GM18508 (cell line): ENCODE results near the gene GTPBP4.
A peak's percentile ranks its signal among the peaks of the same experiment; 100 is the strongest.
"Not testable (repeated sequence)": the region's sequence is repeated elsewhere in the genome, so short reads cannot be mapped to it uniquely, and the experiment has no call there.

Source experiments
- ATAC-seq: cut with Tn5 transposase; IDR thresholded peaks from one replicate; pipeline ENCODE4 v1.9.1; 2021; ENCODE audit warnings: moderate number of reproducible peaks; ENCODE audit not compliant: insufficient read depth, unreplicated experiment

Gene GTPBP4

DNA sequence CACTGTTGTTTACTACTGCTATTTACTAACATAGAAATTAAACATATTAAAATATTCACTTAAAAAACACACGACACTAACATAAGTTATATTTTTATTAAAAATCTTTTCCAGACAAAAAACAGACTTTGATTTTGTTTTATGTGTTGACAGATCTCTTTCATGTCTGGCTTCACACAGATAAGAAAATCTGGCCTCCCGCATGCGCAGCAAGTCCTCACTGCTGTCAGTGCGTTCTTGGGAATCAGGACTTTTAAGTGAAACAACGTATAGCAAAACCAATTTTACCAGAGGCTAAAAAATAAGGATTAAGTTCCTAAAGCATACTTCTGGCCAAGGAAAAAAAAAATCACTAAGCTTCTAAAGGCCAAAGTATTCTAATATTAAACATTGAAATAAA lies 61.9 kb downstream of the GTPBP4 start:
- no peak for ATAC-seq

DNA sequence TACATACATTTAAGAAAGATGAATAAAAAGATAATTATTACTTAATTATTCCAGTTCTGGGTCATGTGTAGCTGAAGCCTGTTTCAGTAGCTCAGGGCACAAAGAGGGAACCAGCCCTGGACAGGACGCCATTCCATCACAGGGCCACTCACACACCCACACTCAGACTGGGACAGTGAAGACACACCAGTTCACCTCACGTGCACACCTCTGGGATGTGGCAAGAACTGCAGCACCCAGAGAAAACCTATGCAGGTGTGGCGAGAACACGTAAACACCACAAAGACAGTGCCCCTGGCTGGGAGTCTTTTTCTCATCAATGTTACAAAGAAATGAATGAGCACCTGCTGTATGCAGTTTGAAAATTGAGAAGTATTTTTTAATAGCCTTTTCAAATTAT lies 62.3 kb downstream of the GTPBP4 start:
- no peak for ATAC-seq

DNA sequence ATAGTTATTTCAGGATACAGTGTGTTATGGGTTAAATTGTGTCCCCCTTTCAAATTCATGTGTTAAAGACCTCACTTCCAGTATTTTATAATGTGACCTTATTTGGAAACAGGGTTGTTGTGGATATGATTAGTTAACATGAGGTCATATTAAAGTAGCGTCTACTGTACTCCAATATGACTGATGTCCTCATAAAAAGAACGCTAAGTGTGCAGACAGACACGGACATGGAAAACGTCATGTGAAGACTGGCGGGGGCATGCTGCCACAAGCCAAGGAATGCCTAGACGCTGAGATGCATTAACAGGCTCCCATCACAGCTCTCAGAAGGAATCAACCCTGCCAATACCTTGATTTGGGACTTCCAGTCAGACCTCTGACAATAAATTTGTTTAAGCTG lies 66.5 kb downstream of the GTPBP4 start:
- no peak for ATAC-seq

DNA sequence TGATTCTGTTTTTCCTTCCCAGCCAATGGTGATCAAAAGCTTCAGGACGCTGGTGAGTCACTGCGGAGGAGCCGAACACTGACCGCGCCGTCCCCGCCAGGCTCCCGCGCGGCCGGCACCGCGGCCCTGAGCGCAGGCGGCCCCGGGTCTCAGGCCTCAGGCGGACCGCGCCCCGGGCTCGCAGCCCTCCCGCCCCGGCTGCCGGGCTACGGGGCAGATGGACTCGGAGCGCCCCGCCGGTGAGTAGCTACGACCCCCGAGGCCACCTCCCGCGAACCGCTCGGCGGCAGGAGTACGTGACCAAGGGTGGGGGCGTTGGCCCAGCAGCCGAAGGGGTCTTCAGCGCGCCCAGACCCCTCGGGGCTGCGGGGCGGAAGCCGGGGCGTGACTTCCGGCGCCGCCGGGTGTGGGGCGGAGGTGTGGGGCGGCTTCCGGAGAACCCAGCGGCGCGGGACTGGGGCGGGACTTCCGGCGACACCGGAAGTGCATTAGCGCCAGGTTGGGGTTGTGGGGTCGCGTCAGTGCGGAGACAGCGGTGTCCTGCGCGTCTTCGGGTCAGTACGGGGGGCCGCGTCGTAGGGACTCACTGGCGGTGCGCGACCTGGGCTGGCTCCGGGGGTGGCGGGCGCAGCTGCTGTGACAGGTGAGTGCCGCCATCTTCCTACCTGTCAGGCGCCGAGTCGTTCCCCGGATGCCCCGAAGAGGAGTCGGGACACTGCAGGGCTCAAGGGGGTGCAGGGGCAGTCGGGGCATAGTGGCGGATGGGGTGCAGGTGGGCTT lies 68.3 kb downstream of the GTPBP4 start, which contains the start of gene WDR37:
Gene WDR37 (plus strand): TSS at position 60 of the 780 bp plus-strand sequence. CDS start 15,771 bp downstream, outside the sequence.
- peak; percentile 49 for ATAC-seq

DNA sequence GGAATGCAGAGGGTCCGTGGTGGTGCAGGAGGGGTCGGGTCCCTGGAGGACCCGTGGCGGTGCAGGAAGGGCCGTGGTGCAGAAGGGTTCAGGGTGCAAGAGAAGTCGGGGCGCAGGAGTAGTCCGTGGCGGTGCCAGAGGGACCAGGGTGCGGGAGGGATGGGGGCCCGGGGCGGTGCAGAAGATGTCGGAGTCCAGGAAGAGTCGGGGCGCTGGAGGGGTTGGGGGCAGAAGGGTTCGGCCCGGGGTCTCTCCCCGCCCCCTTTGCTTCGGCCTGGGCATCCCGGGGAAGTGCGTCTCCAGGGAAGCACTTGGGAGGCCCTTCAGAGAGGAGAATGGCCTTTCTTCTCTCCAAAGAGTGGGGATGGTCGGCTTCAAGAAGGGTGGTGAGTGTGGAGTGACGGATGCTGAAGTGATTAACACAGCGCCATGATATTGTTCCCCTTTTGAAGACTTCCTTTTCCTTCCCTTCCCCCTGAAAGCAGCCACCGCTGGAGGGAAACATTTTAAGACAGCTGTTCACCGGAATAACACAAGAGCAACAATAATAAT lies 68.9 kb downstream of the GTPBP4 start:
- no peak for ATAC-seq

DNA sequence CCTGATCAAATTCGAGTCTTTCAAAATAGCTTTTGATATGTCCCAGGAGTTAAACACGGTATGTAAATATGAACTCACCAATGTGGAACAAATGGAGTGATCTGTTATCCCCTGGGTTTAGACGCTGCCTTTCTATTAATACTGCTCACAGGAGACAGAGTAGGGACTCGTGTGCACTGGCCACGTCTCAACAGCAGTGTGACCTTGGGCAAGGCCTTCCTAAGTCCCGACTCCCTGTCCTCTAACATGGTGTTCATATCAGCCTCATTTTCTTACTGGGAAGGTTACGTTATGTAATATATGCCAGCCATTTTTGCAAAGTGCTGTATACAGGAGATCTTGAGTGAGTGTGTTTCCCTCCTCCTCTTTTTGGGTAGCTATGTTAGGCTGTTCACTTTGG lies 69.8 kb downstream of the GTPBP4 start:
- ATAC-seq: no peak

DNA sequence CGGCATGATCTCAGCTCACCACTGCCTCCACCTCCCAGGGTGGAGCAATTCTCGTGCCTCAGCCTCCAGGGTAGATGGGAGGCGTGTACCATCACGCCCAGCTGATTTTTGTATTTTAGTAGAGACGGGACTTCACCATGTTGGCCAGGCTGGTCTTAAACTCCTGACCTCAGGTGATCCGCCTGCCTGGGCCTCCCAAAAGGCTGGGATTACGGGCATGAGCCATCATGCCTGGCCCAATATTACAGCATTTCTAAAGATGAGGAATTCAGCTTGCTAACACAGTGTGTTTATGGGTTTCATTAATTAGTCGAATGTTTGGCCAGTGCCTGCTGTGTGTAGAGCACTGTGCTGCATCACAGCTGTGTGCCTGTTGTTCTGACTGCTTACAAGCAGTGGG lies 71.7 kb downstream of the GTPBP4 start:
- no peak for ATAC-seq

DNA sequence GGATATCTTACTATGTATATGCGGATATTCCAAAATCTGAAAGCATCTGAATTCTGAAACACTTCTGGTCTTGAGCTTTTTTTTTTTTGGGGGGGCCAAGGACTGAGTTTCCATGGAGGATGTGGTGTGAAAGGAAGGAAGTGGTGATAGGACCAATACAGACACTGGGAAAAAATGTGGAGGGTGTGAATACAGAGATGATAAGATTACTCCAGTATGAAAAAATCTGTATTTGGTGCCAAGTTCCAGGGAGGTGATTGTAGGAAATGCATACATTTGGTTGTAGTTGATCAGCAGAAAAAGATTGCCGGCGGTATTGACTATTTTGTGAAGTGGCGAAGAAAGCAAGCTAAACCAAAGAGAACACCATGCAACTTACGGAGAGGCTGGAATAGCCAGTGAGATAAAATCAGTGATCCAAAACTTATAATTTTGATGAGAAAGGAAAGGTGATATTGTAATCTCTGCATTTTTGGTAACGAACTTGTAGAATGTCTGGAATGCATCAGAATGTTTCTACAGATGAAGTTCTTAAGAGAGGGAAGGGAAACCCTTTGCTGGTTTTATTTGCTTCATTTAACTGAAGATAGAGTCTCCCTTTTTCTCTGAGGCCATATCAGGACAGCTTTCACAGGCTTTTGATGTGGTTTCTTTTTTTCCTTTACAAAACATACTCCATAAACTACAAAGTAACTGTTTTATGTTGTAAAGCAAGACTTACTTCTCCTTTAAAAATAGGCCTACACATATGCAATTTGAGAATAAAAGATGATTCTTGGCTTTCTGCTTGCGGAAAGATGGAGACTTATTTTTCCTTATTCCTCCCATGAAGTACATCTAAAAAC lies 73.9 kb downstream of the GTPBP4 start:
- no peak for ATAC-seq

DNA sequence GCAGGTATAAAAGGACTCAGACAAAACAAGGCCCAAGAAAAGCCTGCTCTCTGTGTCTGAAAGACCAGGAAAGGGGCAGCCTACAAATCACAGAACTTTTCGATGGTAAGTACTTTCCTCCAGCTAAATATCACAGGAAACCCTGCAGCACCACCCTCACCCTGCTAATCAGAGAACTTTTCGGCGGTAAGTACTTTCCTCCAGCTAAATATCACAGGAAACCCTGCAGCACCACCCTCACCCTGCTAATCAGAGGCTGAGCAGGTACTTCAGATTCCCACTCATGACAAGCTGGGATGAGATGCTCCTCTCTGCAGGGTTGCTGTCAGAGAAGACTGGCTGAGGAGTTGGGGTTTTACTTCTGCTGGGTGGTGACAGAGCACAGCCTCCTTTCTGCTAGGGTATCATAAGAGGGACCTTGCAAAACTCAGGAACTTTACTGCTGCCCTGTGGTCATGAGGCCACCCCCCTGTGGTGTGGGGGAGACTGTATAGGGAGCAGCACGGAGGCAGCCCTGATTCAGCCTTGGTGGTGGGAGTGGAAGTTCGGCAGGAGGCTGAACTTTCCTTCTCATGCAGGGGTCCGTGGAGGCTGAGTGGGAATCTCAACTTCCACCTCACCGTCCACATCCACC lies 75.1 kb downstream of the GTPBP4 start:
- ATAC-seq: no peak

DNA sequence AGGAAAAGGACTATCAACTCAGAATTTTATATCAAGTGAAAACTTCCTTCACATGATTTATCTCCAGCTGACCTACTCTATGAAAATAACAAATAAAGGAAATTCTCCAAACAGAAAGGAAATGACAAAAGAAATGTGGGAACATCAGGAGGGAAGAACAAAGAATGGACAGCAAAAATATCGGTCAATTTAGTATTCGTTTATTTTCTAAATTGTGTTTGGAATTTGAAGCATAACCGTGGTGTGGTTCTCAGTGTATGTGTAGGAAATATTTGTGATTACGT lies 76.7 kb downstream of the GTPBP4 start:
- no peak for ATAC-seq

DNA sequence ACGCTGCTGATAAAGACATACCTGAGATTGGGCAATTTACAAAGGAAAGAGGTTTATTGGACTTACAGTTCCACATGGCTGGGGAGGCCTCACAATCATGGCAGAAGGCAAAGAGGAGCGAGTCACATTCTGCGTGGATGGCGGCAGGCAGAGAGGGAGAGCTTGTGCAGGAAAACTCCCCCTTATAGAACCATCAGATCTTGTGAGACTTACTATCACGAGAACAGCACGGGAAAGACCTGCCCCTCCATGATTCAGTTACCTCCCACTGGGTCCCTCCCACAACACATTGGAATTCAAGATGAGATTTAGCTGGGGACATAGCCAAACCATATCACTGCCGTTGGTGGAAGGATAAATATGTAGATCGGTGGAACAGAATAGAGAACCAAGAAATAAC lies 78.5 kb downstream of the GTPBP4 start:
- ATAC-seq: not testable (repeated sequence)

DNA sequence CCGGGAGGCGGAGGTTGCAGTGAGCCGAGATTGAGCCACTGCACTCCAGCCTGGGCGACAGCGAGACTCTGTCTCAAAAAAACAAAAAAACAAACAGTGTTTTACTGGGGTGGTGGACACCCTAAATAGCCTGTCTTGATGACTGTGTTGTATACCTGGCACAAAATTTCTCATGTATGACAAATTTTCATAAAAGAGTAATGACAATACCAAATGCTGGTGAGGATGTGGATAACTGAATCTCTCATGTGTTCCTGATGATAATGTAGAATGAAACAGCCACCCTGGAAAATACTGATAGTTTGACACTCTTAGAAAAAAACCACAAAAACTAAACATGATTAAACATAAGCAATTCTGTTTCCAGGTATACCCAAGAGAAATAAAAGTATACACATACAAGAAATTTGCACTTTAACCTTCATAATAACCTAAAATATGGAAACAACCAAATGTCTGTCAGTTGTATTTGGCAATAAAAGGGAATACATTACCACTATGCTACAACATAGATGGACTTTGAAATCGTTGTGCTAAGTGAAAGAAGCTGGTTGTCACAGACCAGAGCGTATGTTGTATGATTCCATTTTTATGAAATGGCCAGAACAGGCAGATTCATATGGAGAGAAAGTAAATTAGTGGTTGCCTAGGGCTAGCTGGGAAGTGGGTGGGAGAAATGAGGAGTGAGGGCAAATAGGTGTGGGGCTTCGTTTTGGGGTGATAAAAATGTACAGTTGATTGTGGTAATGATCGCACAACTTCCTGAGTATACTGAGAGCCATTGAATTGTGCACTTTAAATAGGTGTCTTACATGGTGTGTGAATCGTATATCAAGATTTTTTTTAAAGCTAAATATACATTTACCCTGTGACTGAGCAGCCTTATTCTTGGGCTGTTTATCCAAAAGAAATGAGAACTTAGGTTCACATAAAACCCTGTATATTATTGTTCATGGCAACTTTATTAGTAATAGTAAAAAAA lies 80.4 kb downstream of the GTPBP4 start:
- no peak for ATAC-seq
